ENCODE measurements around the gene PLEKHJ1.

DNA sequence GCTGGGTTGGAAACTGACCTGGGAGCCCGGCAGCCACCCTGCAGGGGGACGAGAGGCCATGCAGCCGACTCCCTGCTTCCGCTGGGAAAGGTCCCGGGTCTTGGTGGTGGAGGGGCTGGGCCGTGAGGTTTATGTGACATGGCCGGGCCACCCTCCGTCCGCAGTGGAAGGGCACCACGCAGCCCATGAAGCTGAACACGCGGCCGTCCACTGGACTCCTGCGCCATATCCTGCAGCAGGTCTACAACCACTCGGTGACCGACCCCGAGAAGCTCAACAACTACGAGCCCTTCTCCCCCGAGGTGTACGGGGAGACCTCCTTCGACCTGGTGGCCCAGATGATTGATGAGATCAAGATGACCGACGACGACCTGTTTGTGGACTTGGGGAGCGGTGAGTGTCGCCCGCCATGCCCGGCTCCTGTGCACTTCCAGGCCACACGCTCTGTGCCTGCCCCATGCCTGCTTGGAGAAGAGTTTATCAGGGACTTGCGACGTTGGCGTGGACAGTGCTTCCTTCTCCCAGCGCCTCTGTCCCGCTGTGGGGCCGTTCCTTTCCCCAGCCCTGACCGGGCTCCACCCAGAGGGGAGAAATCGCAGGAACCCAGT is 45.2 kb downstream of the PLEKHJ1 start:
- no peak for TF ChIP-seq CTCF (IDR thresholded peaks at IDR 0.05; ENCODE audit: insufficient read depth, low read depth, low read length)
- no peak for TF ChIP-seq EZH2 (IDR thresholded peaks at IDR 0.05; ENCODE audit: insufficient read depth, low read length)

Data from astrocyte (in vitro differentiated cells and primary cell).